Glutamatergic neuron (in vitro differentiated cells): ENCODE data around the gene NDUFAF2. TPM values are rescaled to one million over a fixed set of nuclear protein-coding genes. Genes with fewer than 3 reads are reported as not detected.

Experiments used
- DNase-seq: peaks from one replicate; pipeline ENCODE4 v3.0.0; 2022
- H3K27ac Mint-ChIP-seq: one replicate; pipeline ENCODE4 v1.8.0; 2020; ENCODE audit warnings: mild to moderate bottlenecking, mixed read lengths, inconsistent platforms; ENCODE audit not compliant: unreplicated experiment
- H3K27me3 Mint-ChIP-seq: one replicate; pipeline ENCODE4 v1.8.0; 2020; ENCODE audit warnings: mild to moderate bottlenecking, moderate library complexity, mixed read lengths, inconsistent platforms; ENCODE audit not compliant: unreplicated experiment
- H3K36me3 Mint-ChIP-seq: one replicate; pipeline ENCODE4 v1.8.0; 2020; ENCODE audit warnings: mild to moderate bottlenecking, mixed read lengths, inconsistent platforms; ENCODE audit not compliant: unreplicated experiment
- H3K4me1 Mint-ChIP-seq: one replicate; pipeline ENCODE4 v1.8.0; 2020; ENCODE audit warnings: mild to moderate bottlenecking, low read depth, mixed read lengths, inconsistent platforms; ENCODE audit not compliant: unreplicated experiment
- H3K4me3 Mint-ChIP-seq: one replicate; pipeline ENCODE4 v1.8.0; 2020; ENCODE audit warnings: mild to moderate bottlenecking, mixed read lengths, inconsistent platforms; ENCODE audit not compliant: unreplicated experiment
- H3K9me3 Mint-ChIP-seq: one replicate; pipeline ENCODE4 v1.8.0; 2020; ENCODE audit warnings: mild to moderate bottlenecking, moderate library complexity, mixed read lengths, inconsistent platforms; ENCODE audit not compliant: unreplicated experiment
- total RNA-seq: library from RNA; stranded (reverse); fragmentation: NEBNext Ultra II Directional; extraction: Animal tissue kit (Norgen Biotek cat#: 25700); gene quantifications from one replicate; pipeline ENCODE4 v1.2.1, GENCODE V29; 2021; ENCODE audit not compliant: unreplicated experiment
- TF ChIP-seq, protein P1 (sequence below): fragments of 200-600 bp; sonication (generic); IDR thresholded peaks from one replicate; pipeline ENCODE4 v1.5.0; 2021; ENCODE audit not compliant: partially characterized antibody, unreplicated experiment

The NDUFAF2 gene
- total RNA-seq, 1 donor from 2014 or later, result 14.2 TPM

DNA sequence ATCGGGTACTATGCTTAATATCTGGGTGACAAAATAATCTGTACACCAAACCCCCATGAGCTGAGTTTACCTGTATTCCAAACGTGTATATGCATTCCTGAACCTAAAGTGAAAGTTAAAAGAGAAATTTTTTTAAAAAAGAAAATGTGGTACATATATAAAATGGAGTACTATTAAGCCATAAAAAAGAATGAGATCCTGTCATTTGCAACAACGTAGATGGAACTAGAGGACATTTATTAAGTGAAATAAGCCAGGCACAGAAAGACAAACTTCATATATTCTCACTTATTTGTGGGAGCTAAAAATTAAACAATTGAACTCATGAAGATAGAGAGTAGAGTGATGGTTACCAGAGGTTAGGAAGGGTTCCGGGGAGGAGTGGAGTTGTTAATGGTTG, 44.8 kb downstream of the NDUFAF2 start:
- DNase-seq, result no peak
- Mint-ChIP-seq H3K9me3 (peaks cover 5% of the 10 kb centered on the region), H3K27ac (no peak overlapping the region), H3K36me3 (peaks cover 5% of the 10 kb centered on the region), H3K4me3 (no peak overlapping the region), H3K27me3 (peaks cover 2% of the 10 kb centered on the region), H3K4me1 (no peaks in the 10 kb centered on the region)
- TF ChIP-seq, protein P1, sequence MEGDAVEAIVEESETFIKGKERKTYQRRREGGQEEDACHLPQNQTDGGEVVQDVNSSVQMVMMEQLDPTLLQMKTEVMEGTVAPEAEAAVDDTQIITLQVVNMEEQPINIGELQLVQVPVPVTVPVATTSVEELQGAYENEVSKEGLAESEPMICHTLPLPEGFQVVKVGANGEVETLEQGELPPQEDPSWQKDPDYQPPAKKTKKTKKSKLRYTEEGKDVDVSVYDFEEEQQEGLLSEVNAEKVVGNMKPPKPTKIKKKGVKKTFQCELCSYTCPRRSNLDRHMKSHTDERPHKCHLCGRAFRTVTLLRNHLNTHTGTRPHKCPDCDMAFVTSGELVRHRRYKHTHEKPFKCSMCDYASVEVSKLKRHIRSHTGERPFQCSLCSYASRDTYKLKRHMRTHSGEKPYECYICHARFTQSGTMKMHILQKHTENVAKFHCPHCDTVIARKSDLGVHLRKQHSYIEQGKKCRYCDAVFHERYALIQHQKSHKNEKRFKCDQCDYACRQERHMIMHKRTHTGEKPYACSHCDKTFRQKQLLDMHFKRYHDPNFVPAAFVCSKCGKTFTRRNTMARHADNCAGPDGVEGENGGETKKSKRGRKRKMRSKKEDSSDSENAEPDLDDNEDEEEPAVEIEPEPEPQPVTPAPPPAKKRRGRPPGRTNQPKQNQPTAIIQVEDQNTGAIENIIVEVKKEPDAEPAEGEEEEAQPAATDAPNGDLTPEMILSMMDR, result no peak

DNA sequence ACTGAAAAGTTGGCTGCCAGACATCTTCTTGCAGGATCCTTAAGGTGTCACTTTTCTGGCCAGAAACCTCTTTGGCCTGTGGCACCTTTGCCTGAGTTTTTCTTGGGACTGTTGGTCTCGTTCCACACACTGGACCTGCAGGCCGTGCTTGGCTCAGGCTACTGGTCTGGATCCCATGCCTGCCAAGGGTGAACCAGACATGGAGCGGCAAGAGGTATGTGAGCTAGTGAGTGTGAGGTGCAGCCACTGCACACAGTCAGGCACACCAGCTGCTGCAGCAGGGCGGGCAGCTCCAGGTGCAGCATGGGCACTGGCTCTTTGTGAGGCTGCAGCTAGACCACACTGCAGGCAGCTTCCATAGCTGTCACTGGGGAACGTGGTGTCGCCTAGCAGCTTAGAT, 47.9 kb downstream of the NDUFAF2 start:
- DNase-seq, result no peak
- Mint-ChIP-seq H3K4me3 (no peak overlapping the region), H3K9me3 (peaks cover 6% of the 10 kb centered on the region), H3K4me1 (no peaks in the 10 kb centered on the region), H3K27me3 (peaks cover 2% of the 10 kb centered on the region), H3K36me3 (peaks cover 10% of the 10 kb centered on the region), H3K27ac (no peak overlapping the region)
- TF ChIP-seq, protein P1, result no peak

DNA sequence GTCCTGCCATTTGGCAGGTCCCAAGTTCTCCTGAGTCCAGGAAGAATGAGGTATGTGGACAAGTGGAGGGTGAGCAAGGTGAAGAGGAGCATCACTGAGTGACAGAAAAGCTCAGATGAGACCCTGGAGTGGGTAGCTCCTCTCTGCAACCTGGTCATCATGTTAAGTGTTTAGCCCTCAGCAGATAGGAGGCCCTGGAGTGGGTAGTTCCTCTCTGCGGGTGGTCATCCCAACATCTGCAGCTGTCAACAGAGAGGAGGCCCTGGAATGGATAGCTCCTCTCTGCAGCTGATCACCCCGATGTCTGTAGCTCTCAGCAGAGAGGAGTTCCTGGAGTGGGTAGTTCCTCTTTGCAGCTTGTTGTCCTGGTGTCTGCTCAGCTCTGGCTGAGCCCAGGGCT, 48.4 kb downstream of the NDUFAF2 start:
- no peak for DNase-seq
- Mint-ChIP-seq H3K4me3 (no peak overlapping the region), H3K9me3 (peaks cover 6% of the 10 kb centered on the region), H3K27me3 (peaks cover 2% of the 10 kb centered on the region), H3K4me1 (no peaks in the 10 kb centered on the region), H3K27ac (no peak overlapping the region), H3K36me3 (peaks cover 10% of the 10 kb centered on the region)
- TF ChIP-seq, protein P1, result no peak

DNA sequence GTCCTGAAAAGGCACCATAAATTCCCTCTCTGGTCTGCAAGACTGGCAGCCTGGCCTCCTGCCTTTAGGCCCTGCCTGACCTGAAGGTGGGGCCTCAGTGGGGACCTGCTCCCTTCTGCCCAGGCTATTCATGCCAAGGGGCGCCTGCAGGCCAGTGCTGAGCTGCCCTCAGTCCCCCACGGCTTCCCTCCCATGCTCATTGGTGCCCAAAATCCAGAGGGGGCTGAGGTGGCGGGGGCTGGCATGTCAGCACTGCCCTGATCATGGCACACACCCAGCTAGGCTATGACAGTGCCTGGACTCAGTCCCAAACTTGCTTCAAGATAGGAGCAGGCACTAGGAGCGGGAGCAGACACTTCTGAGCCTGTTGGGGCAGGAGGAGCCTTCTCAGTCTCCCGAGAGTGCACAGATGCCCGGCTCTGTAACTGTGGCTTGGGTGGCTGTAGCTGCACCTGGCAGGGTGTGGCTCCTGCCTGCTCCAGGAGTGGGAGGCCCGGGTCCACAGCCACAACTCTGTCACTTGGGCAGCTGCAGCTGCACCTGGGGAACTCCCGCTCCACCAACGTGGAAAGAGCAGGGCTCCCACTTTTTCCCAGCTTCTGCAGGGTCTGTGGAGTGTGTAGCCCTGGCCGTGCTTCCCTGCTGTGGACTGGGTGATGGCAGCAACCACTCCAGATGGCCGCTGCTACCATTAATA, 49.0 kb downstream of the NDUFAF2 start:
- Mint-ChIP-seq H3K4me1 (no peaks in the 10 kb centered on the region), H3K36me3 (peaks cover 10% of the 10 kb centered on the region), H3K9me3 (peaks cover 6% of the 10 kb centered on the region), H3K27ac (no peak overlapping the region), H3K27me3 (peaks cover 2% of the 10 kb centered on the region), H3K4me3 (no peak overlapping the region)
- DNase-seq, result no peak
- TF ChIP-seq, protein P1, result no peak

DNA sequence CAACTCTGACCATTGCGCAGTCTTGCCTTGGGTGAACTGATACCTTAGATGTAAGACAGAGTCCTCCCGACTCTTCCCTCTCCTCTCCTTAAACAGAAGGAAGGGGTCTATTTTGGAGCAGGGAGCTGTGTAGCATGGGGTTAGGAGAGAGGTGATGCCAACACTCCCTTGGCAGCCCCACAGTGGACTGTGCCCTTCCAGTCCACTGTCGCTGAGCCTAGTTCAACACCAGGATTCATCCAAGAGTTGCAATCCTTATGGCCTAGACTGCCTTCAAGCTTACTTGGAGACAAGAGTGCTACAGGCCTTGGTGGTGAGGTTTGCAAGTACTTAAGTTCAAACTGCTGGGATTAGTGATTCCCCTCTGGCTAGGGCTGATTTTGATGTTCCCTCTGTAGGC, 51.4 kb downstream of the NDUFAF2 start:
- Mint-ChIP-seq H3K36me3 (peaks cover 10% of the 10 kb centered on the region), H3K27ac (no peak overlapping the region), H3K9me3 (peaks cover 6% of the 10 kb centered on the region), H3K27me3 (no peaks in the 10 kb centered on the region), H3K4me1 (no peaks in the 10 kb centered on the region), H3K4me3 (no peak overlapping the region)
- no peak for DNase-seq
- TF ChIP-seq, protein P1, result no peak
